Activated naive CD4-positive, alpha-beta T cell (primary cell): ENCODE measurements around the gene TEAD1.

ENCODE experiments used
- DNase-seq, 4 experiments: peaks; one replicate each; lab custom pipeline; 2025; lab: John Stamatoyannopoulos, UW

Gene TEAD1

GRCh38 chr11:12811861-12812260, 137.6 kb downstream of the TEAD1 start:
- no peak for DNase-seq

DNA sequence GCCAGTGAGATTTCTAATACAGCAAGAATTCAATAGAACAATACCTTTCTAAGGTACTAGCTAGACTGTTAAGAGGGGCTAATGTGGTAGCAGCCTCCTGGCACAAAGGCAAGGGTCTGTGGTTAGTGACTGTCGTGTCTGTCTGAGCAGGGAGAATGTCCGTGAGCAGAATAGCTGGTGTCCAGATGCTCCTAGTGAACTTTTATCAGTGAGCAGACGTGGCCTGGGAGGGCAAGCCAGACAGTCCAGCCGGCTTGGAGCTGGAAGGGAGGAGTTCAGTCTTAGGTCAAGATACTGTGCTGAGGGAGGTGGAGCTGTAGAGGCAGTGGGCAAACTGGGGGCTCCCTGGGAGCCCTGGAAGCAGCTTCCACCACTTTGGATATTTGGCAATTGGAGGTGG, 138.6 kb downstream of the TEAD1 start:
- no peak for DNase-seq

DNA sequence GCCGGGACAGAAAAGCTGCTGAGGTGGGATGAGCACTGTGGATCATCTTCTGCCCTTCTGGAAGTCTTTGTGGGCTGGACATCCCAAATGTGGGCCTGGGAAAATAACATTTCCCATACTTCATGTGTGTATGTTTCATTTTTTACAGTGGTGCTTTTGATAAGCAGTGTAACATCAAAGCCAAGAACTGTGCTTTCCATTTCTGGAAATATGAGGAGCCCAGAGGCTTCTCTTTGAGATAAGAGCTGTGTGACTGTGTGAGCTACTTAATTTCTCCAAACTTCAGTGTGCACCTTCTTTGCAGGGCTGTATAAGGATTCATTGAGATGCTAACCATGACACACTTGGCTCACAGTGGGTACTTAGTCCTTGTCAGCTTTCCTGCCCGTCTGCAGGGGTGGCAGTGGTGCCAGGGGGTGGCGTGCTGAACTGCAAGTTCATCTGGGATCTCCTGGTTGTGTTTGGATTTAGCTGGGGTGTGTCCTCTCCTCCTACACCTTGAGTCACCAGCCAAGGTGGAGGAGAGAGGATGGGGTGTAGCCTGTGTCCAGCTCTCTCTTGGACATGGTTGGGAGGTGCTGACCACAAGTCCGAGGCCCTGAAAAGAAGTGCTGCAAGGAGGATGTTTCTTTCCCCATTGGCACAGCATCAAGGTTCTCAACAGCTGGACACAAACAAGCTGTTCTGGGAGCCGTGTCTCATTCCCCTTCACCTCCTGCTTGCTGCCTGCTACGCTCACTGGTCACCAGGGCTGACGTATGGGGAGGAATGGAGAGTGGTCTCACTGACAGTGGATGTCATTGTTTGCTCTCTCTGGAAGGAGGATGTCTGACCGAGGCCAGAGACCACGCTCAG, 139.4 kb downstream of the TEAD1 start:
- no peak for DNase-seq

- DNase-seq, result no peak
These were observed 140.9 kb downstream of the TEAD1 start for GRCh38 chr11:12815129-12815480.

- no peak for DNase-seq
These were observed 141.8 kb downstream of the TEAD1 start for GRCh38 chr11:12815931-12816494.

DNA sequence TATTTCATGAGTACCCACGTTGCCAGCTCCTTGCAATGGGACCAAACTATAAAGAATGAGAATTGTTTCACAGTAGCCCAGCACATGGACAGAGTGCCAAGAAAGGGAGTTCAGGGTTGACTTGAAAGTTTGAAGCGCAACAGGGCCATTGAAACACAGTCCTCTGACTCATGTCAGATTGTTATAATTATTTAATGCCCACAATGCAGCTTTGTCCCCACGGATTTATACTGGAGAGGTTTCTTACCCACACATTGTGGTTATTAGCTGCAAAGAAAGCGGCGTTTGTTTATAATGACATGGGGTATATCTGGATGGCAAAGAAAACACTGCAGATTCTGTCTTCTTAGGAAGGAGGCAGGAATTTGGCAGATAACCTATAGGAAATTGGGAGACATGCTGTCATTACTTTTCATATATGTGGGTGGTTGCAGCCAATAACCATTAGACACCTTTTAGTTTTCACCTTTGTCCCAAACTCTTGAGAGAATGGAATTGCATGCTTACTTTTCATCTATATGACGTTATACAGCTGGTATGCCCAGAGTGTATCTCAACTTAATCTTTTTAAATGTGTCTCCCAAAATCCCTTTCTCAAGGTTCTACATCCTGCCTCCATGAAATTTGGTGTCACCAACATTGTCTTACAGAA, 143.6 kb downstream of the TEAD1 start:
- DNase-seq, result no peak

DNA sequence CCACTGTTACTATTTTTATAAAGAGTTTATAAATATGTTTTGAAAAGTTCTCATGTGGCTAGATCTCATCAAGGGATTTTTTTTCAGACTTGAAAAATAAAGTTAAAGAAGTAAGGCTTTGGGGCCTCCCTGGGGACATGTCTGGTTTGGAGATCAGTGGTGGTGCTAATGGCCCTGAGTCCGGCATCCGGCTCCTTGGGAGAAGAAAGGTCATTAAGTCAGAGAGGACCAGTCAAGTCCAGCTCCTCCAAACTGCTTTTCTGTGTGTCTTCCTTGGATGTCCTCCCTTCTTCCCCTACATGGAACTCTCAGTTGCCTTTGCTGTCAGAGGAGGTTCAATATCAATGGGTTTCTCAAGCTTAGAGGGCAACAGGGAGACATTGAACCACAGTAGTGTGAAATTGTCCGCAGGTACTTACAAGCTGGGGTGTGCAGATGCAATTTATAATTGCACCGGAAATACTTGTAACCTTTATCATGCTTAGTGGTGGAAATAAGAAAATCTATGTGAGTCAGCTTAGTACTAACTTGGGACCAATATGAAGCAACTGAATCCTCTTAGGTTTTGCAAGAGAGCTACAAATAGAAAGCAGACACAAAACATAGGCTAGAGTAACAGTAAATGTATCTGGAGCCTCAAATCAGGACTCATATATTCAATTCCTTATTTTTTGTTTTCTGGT, 144.3 kb downstream of the TEAD1 start:
- DNase-seq, result no peak

DNA sequence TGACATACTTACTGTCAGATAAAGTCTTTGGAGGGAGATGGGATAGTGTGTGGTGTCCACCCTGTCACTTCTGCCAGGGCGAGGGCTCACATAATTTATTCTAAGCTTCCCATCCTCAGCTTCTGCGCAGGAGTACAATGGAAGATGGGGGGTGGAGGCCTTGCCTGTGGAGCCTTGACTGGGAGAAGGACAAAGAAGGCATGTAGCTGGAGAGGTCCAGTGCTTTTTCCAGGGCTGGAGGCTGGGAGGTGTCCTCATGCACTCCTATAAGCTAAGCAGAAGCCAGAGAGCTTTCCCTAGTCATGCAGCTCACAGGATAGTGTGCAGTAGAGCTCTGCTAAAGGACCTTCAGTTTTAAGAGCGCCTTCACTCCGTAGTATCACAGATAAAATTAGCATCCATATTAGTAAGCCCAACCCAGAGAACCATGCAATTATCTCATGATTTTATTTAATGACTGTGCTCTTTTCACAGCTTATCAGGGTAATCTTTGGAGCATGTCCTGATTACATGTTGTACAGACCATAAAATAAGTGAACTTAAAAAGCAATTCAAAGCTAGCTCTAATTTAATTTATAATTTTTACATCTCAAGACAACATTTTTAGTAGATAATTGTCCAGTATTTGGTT, 148.3 kb downstream of the TEAD1 start:
- DNase-seq, result no peak

GRCh38 chr11:12824281-12825041, 150.2 kb downstream of the TEAD1 start:
- no peak for DNase-seq

DNA sequence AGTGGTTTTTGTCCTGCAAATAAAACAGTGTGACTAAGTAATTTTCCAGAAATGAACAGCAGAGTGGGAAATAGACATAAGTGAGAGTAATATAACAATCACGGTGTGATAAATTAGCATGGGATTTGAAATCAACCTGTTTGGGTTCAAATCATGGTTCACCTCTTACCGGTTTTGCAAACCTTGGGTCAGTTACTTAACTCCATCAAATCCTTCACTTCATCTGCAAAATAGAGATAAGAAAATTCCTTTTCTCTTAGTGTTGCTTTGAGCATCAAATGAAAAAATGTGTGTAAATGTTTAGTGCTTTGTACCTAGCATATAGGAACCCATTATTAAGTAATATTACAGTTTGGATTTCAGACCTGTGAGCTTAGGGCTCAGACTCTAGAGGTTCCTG, 152.2 kb downstream of the TEAD1 start:
- DNase-seq, result no peak

GRCh38 chr11:12827369-12827768, 153.1 kb downstream of the TEAD1 start:
- no peak for DNase-seq

DNA sequence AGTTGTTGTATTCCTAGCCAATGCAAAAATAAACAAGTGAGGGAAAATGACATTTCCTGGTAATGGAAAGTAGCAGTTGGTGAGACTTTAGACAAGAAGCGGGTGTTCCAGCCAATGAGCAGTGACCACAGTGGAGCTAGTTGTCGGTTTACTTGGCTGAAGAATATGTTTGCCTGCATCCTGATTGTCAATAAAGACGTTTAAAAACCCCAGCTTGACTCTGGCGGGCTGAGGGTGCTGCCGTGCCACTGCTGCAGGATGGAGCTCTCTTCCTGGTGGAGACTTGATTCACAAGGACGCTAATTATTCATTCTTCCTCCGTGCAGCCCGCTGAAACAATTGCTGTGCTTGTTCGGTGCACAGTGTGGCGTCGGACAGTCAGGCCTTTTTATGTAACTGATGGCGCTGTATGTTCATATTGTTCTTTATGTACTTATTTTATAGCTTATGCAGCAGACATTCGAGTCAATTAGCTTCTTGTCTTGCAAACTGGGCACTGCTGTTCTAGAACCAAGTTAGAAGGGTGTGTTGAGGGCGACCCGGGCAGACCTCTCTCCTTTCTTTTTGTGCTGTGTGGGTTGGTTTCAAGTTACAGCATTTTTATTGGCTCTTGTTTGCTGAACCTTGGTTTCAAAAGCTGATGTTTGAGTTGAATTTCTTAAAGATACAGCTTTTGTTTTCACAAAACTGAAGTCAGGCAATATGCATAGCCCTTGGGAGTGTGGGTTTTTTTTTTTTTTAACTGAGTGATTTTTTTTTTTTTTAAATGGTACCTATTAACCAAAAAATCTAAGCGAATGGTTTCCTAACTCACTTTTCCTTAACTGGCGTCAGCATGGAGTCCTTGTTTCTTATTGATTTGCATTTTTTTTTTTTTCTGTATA, 153.9 kb downstream of the TEAD1 start:
- no peak for DNase-seq

GRCh38 chr11:12829131-12829530, 154.9 kb downstream of the TEAD1 start:
- DNase-seq, result no peak

DNA sequence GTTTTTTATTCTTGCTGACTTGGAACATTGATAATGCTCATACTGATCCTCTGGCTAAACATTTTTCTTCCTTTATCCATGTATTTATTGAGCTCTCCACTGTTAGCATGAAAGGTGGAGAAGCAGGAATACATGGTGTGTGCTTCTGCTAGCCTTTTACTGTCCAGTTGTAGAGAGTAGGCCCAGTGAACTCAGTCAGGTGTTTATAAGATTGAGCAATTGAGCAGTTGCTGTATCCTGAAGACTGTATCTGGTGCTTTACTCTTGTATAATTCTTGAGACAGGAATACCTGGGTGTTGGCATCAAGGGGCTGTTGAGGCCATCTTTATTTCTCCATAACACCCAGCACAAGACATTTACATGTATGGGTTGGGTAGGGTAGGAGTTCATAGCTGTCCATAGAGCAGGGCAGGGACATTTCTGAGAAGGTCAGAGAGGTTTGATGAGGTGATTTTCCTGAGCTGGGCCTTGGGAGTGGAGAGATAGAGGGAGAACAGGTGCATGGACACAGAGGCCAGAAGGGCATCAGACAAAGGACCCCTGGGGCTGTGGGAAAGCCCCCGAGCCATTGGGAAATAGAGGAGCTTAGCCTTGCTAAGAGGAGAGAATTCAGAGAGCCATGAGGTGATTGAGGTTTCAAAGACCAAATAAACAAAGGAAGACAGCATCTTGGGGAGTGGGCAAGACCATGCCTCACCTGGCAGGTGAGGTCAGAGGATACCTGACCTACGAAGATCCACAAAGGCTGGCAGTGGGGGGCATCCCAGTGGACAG, 155.5 kb downstream of the TEAD1 start:
- no peak for DNase-seq

GRCh38 chr11:12831471-12832202, 157.4 kb downstream of the TEAD1 start:
- no peak for DNase-seq

DNA sequence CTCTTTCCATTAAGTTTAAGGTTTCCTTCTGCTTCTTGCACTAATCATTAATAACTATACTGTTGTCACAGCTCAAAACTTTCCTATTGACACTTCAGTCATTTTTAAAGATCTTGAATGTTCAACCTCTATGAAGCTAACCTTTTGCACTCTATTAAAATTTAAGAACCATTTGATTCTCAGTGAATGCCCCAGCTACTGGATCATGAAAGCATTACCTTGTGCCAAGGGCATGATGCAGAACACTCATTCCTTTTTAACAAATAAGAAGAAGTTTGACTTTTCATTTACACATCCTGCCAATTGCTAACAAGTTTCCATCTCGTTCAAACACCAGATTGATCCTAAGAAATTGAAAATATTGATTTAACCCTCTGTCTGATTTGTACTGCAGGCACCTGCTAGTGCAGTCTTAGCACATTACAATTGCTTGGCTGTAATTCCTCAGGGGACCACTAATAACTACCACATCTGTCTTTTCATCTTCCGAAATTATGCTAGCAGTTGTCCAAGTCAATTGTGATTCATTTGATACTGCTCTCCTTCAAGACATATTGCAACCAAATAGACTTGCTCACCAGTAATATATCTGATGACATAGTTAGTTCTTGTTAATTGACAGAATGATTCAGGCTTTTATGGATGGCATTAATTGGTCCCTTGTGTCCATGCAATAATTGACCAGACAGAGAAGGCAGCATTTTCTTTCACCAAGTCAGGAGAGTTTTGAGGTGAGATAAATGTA, 158.4 kb downstream of the TEAD1 start:
- DNase-seq, result no peak

GRCh38 chr11:12834166-12834565, 159.9 kb downstream of the TEAD1 start:
- no peak for DNase-seq

- no peak for DNase-seq
These were observed 160.4 kb downstream of the TEAD1 start for GRCh38 chr11:12834630-12835029.
